HG02973 (cell line): Measurements from ENCODE around the gene TCF7L2.
"Not testable (repeated sequence)": the region's sequence is repeated elsewhere in the genome, so short reads cannot be mapped to it uniquely, and the experiment has no call there.

ENCODE experiments used
- ATAC-seq: cut with Tn5 transposase; IDR thresholded peaks from one replicate; pipeline ENCODE4 v1.9.1; 2021; ENCODE audit warnings: moderate library complexity; ENCODE audit not compliant: unreplicated experiment

The TCF7L2 gene

GRCh38 chr10:113087165-113088029 is 137.3 kb downstream of the TCF7L2 start:
- no peak for ATAC-seq

DNA sequence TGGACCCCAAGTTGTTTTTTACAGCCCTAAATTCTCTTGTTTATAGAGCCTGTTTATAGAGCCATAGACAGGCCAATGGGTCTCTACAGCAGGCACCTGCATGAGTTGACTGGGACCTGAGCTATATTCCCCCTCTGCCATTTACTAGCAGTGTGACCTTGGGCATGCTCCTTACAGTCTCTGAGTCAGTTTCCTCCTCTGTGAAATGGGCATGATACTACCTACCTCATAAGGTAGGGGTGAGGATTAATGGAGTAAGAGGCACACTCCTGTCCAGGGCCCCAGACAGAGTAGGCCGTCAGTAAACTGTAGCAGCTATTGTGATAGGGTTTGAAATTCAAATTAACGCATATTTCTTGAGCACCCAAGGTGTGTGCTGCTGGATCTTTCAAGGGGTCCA is 138.1 kb downstream of the TCF7L2 start:
- ATAC-seq = no peak

- no peak for ATAC-seq
These were observed 139.5 kb downstream of the TCF7L2 start for GRCh38 chr10:113089551-113089950.

GRCh38 chr10:113091920-113092319 is 141.9 kb downstream of the TCF7L2 start:
- no peak for ATAC-seq

DNA sequence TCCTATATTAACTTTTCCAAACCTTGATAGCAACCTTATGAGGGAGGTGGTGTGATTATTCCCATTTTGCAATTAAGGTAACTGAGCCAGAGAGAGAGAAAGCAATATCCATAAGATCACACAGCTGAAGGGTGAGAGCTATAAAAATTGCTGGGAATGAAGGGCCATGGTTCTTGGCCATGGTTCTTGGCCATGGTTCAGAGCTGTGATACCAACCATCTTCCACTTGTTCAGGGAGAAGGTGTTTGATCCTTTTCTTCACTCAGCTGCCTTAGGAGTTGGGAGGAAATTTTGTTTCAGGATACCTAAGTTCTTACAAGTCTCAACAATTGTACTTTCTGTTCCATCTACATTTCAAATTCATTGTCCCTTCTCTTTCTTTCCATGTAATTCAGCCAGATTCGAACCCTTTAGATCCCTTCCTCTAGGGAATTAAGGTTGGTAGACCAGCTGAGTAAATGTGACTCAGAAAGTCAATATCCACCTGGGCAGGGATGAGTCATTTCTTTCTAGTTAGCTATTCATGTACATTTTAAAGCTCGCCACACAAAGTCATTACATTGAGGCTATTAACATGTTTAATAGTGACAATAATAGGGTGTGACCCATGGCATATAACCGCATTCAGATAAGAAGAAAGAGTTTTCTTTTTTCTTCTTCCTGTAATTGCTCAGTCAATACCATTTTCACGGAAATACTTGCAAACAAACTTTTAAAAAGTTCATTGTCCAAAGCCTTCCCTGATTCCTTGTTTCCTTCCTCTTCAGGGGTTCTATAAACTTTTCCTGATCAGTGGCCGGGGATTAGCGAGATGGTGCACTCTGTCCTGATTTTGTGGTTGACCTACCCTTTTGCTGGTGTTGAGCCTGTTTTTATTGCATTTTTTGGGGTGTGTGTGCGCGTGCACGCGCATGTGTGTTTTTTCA is 143.4 kb downstream of the TCF7L2 start:
- peak; percentile 75 for ATAC-seq

- ATAC-seq = peak; percentile 83
These were observed 144.1 kb downstream of the TCF7L2 start for GRCh38 chr10:113094114-113094486.

GRCh38 chr10:113095419-113096127 is 145.5 kb downstream of the TCF7L2 start:
- no peak for ATAC-seq

- ATAC-seq = no peak
These were observed 146.3 kb downstream of the TCF7L2 start for GRCh38 chr10:113096128-113096996.

GRCh38 chr10:113097036-113097435 is 147.0 kb downstream of the TCF7L2 start:
- no peak for ATAC-seq

GRCh38 chr10:113099431-113100183 is 149.6 kb downstream of the TCF7L2 start:
- ATAC-seq = no peak

GRCh38 chr10:113100281-113100680 is 150.2 kb downstream of the TCF7L2 start:
- ATAC-seq = no peak

DNA sequence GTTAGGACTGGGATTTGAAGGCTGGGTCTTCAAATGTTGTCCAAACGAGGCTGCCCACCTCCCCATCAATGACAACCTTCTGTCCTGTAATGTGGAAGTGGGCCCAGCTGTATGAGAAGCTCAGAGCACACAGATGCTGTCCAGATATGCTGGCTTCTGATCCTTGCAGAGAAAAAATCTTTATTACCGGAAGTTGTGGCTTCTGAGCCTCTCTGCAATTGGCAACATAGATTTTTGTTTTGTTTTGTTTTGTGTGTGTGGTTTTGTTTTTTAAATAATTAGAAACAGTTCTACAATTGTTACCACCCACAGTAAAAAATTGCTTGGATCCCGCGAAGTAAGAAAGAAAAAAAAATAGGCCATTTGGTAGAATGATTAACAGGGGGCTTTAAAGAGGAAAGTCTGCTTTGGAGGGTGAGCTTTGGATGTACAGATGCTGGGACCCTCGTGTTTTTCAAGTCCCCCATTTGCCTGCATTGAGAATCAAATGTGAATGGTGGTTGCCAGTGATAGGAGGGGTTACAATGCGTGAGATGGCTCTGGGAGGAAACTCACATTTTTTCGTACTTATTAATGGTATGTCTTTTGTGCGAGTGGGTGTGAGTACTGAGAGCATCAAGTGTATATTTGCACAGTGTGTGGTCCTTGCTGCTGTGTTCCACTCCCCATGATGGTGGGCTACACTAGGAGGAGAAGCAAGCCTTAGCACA is 153.2 kb downstream of the TCF7L2 start:
- ATAC-seq = no peak

DNA sequence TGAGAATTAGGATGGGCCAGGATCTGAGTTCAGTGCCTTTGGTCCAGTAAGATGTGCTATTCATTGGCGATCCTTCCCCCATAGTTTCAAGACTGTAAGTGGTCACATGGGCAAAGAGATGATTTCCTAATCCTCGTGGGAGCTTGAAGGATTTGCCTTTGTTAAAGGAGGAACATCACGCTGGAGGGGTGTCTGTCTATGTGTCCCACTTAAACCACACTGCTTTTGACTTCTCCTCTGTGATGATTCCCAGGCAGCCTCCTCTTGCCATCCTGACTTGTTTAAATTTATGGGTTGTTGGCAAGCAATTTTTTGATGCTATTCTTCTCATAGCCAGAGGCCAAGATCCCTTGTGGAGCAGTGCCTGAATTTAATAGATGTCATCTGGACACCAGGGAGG is 154.0 kb downstream of the TCF7L2 start:
- no peak for ATAC-seq

DNA sequence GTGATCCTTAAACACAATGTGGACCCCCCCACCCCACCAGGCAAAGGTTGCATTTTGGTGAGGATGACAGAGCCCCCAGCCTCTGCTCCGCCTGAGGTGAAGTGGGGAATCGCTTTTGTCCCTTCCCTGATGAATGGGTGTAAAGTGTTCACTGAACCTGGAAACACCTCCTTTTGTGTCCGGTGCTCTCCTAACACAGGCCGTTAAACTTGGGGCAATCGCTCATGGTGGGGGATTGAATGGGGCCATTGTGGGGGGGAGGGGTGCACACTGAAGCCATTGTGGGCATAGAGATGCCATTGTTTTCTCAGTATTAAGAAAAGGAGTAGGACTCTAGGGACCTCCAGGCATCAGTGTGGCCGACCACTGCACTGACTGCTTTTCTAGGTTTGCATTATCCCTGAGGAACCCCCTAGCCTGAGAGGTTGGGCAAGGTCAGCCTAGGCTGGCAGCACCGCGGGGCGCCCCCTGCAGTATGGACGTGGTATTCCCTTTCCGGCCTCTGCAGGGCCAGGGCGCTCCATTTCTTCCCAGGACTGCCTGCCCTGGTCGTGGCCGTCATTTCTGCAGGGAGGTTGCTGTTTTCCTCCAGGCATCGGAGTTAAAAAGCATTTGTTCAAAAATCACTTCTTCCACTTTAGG is 158.3 kb downstream of the TCF7L2 start:
- ATAC-seq = peak; percentile 48

DNA sequence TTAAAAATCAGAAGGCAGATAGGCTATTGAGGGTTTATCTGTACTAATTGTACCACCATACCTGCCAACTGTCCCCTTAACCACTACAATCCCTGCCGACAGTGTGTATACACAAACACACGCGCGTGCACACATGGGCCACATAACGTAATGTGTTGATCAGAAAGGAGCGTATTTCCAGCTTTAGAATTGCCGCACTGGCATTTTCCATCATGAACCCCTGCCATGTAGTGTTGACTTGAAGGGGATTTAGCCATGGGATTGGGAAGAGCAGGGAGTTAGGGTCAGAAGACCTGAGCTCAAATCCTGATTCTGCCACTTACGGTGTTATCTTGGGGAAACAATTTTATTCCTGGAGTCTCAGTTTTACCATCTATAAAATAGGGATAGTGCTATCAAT is 158.9 kb downstream of the TCF7L2 start:
- ATAC-seq = no peak

DNA sequence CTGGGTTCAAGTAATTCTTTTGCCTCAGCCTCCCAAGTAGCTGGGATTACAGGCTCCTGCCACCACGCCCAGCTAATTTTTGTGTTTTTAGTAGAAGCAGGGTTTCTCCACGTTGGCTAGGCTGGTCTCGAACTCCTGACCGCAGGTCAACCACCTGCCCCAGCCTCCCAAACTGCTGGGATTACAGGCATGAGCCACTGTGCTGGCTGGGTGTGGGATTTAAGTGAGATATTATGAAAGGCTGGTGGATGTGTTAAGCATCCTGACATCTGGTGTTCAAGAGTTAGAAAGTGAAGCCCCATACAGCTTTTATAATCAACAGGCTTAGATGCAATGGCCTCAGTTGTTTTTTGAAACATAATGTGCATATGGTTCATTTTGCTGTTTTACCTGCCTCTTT is 159.4 kb downstream of the TCF7L2 start:
- not testable (repeated sequence) for ATAC-seq

- ATAC-seq = no peak
These were observed 161.2 kb downstream of the TCF7L2 start for GRCh38 chr10:113111260-113111659.
